Stomach (tissue), 9 donors: ENCODE data around the gene CRIM1. TPM values are rescaled to one million over a fixed set of nuclear protein-coding genes. Genes with fewer than 3 reads are reported as not detected.
A peak's percentile ranks its signal among the peaks of the same experiment; 100 is the strongest.

Source experiments
- DNase-seq, 2 donors: peaks; one replicate each; pipeline versions ENCODE4 v3.0.0 to v3.0.0-alpha.2; 2013 to 2019
- H3K27ac ChIP-seq, 5 donors: fragments of 200-600 bp in 4 of 5; sonication (generic) in 4 of 5; one replicate each; pipeline ENCODE4 v1.5.1; 2013 to 2019; ENCODE audit warnings: mild to moderate bottlenecking in 1 of 5, moderate library complexity in 1 of 5
- H3K27me3 ChIP-seq, 3 donors: fragments of 200-600 bp; sonication (generic); one replicate each; pipeline ENCODE4 v1.5.1; 2017 to 2019; ENCODE audit warnings: mixed run types in 1 of 3
- H3K36me3 ChIP-seq, 4 donors: fragments of 200-600 bp; sonication (generic); 1 replicate in 3 of 4; 2 replicates in 1 of 4; pipeline ENCODE4 v1.5.1; 2016 to 2019
- H3K4me1 ChIP-seq, 4 donors: fragments of 200-600 bp; sonication (generic); one replicate each; pipeline ENCODE4 v1.5.1; 2016 to 2019
- H3K4me3 ChIP-seq, 4 donors: fragments of 200-600 bp; sonication (generic) in 3 of 4; one replicate each; pipeline ENCODE4 v1.5.1; 2016 to 2019; ENCODE audit warnings: mild to moderate bottlenecking in 1 of 4
- H3K9me3 ChIP-seq, 4 donors: fragments of 200-600 bp; sonication (generic); one replicate each; pipeline ENCODE4 v1.5.1; 2016 to 2019
- CTCF ChIP-seq, 7 experiments: fragments of 450-650 bp in 4 of 7; fragments of 200-600 bp in 3 of 7; sonication (generic) in 3 of 7; IDR thresholded peaks; one replicate each; pipeline ENCODE4 v1.5.1; 2016 to 2019; ENCODE audit warnings: antibody characterized with exemption in 7 of 7, control low read depth in 2 of 7, mild to moderate bottlenecking in 1 of 7
- EP300 ChIP-seq: sonication (generic); formaldehyde crosslinking; IDR thresholded peaks from one replicate; pipeline ENCODE4 v1.6.1; 2017; ENCODE audit warnings: antibody characterized with exemption
- POLR2A ChIP-seq, 4 donors: fragments of 450-650 bp; IDR thresholded peaks; one replicate each; pipeline ENCODE4 v1.6.1; 2016; ENCODE audit warnings: antibody characterized with exemption in 4 of 4, control low read depth in 2 of 4, mild to moderate bottlenecking in 1 of 4, moderate library complexity in 1 of 4
- POLR2AphosphoS5 ChIP-seq, 3 donors: sonication (generic); formaldehyde crosslinking; IDR thresholded peaks; one replicate each; pipeline ENCODE4 v1.6.1; 2016; ENCODE audit warnings: antibody characterized with exemption in 3 of 3
- WGBS, 5 donors: extraction: QIAGEN DNeasy Blood & Tissue Kit in 3 of 5; methylation state at CpG; one replicate each; pipeline versions ENCODE4 v1.1.5 to v1.1.7; 2013 to 2018; 5-methylcytosine and 5-hydroxymethylcytosine counted together
- intact Hi-C: fragments of 100-400 bp; cut with DNase I; formaldehyde crosslinking; loops from one replicate; pipeline ENCODE4 v1.15.1; 2023; ENCODE audit warnings: low total_unique reads
- polyA plus RNA-seq, 3 donors: library from polyadenylated mRNA; stranded (reverse); fragments of 200-250 nt; gene quantifications; one replicate each; pipeline ENCODE4 v1.2.3, GENCODE V29; 2013
- total RNA-seq, 5 donors: library from RNA; depleted of rRNA; stranded (reverse); fragments of >200 nt; gene quantifications; one replicate each; pipeline versions ENCODE4 v1.1.0 to v1.2.3, GENCODE V29; 2014 to 2016
- donor health status: healthy with polysubstance abuse.
- donor health status: Bipolar disorder and iron deficiency.
- donor health status: healthy.

Gene CRIM1
- total and polyA plus RNA-seq, 8 donors = 3.1 to 158 (median 50.7) TPM

- Histone ChIP-seq H3K4me3 (no peak overlapping the region), H3K27me3 (no peaks in the 10 kb centered on the region), H3K9me3 (no peaks in the 10 kb centered on the region), H3K4me1 (peaks cover 6 to 61% (median 28%) of the 10 kb centered on the region in 4 donors), H3K27ac (peak overlapping the region; percentile 24 to 62 (median 53)), H3K36me3 (peaks cover 0 to 23% (median 19%) of the 10 kb centered on the region in 4 donors)
- intact Hi-C loops = no loop called here
- peak in 1 of 2 donors; percentile 55 for DNase-seq
- peak in 1 of 3 donors; percentile 16 for TF ChIP-seq POLR2AphosphoS5 (IDR thresholded peaks at IDR 0.05)
- no peak for TF ChIP-seq CTCF (IDR thresholded peaks at IDR 0.05)
- TF ChIP-seq POLR2A (IDR thresholded peaks at IDR 0.05) = no peak
- no peak for TF ChIP-seq EP300
- 27 to 38% (median 35%) methylated on average over 4 of the region's 4 CpGs for WGBS, 5 donors
Observed at GRCh38 chr2:36461039-36461681, 105.6 kb downstream of the CRIM1 start.

GRCh38 chr2:36462311-36462935, 106.8 kb downstream of the CRIM1 start:
- H3K4me3 ChIP-seq = no peak overlapping the region
- no peaks in the 10 kb centered on the region for H3K9me3 ChIP-seq
- H3K27me3 ChIP-seq = no peaks in the 10 kb centered on the region
- H3K36me3 ChIP-seq = peaks cover 0 to 32% (median 26%) of the 10 kb centered on the region in 4 donors
- DNase-seq = no peak
- no peak for TF ChIP-seq EP300
- no peak for TF ChIP-seq POLR2A (IDR thresholded peaks at IDR 0.05)
- TF ChIP-seq CTCF (IDR thresholded peaks at IDR 0.05) = no peak
- no peak for TF ChIP-seq POLR2AphosphoS5 (IDR thresholded peaks at IDR 0.05)
- peaks cover 6 to 48% (median 22%) of the 10 kb centered on the region in 4 donors for H3K4me1 ChIP-seq
- WGBS, 5 donors = 71 to 84% (median 75%) methylated on average over 6 of the region's 6 CpGs
- intact Hi-C loops = no loop called here
- peak overlapping the region in 1 of 5 donors; percentile 62 for H3K27ac ChIP-seq

- TF ChIP-seq CTCF (IDR thresholded peaks at IDR 0.05) (no peak), EP300 (no peak), POLR2A (IDR thresholded peaks at IDR 0.05) (no peak), POLR2AphosphoS5 (IDR thresholded peaks at IDR 0.05) (no peak)
- no peak overlapping the region for H3K4me3 ChIP-seq
- H3K27ac ChIP-seq = peak overlapping the region in 1 of 5 donors; percentile 2
- WGBS, 5 donors = 86 to 96% (median 93%) methylated on average over 7 of the region's 7 CpGs
- no peaks in the 10 kb centered on the region for H3K27me3 ChIP-seq
- H3K4me1 ChIP-seq = peaks cover 6 to 41% (median 20%) of the 10 kb centered on the region in 4 donors
- peaks cover 0 to 28% (median 24%) of the 10 kb centered on the region in 4 donors for H3K36me3 ChIP-seq
- intact Hi-C loops = no loop called here
- no peak for DNase-seq
- no peaks in the 10 kb centered on the region for H3K9me3 ChIP-seq
Observed at GRCh38 chr2:36463365-36463764, 107.8 kb downstream of the CRIM1 start.

GRCh38 chr2:36464006-36464721, 108.6 kb downstream of the CRIM1 start:
- 86 to 94% (median 88%) methylated on average over 11 of the region's 11 CpGs for WGBS, 5 donors
- peaks cover 0 to 28% (median 22%) of the 10 kb centered on the region in 4 donors for H3K36me3 ChIP-seq
- H3K27me3 ChIP-seq = no peaks in the 10 kb centered on the region
- no peaks in the 10 kb centered on the region for H3K9me3 ChIP-seq
- no peak for TF ChIP-seq CTCF (IDR thresholded peaks at IDR 0.05)
- no peak for TF ChIP-seq EP300
- TF ChIP-seq POLR2AphosphoS5 (IDR thresholded peaks at IDR 0.05) = no peak
- TF ChIP-seq POLR2A (IDR thresholded peaks at IDR 0.05) = no peak
- intact Hi-C loops = no loop called here
- peak overlapping the region in 1 of 5 donors; percentile 1 for H3K27ac ChIP-seq
- no peak for DNase-seq
- H3K4me1 ChIP-seq = peaks cover 6 to 48% (median 21%) of the 10 kb centered on the region in 4 donors
- no peak overlapping the region for H3K4me3 ChIP-seq
